Natural killer cell treated with Interleukin-12 subunit alpha and Interleukin-12 subunit beta and Interleukin-15 and Interleukin-18, amount 100 ng/mL, for 72 hours (primary cell): ENCODE results near the gene FCGR3A. TPM values are rescaled to one million over a fixed set of nuclear protein-coding genes. Genes with fewer than 3 reads are reported as not detected.
"Not testable (repeated sequence)": the region's sequence is repeated elsewhere in the genome, so short reads cannot be mapped to it uniquely, and the experiment has no call there.

Experiments
- ATAC-seq, 2 donors: fragments of 150-1000 bp; cut with Tn5 transposase in 1 of 2; sonication (Bioruptor Pico), chemical (Tn5 transposase) in 1 of 2; 2 replicates each; pipeline ENCODE4 v1.10.0; 2021
- DNase-seq: peaks from one replicate; pipeline ENCODE4 v3.0.0; 2022; ENCODE audit warnings: low spot score
- H3K27ac Mint-ChIP-seq, 2 donors: 1 replicate in 1 of 2; 2 replicates in 1 of 2; pipeline ENCODE4 v1.8.0; 2022; ENCODE audit warnings: mixed read lengths in 2 of 2, mild to moderate bottlenecking in 1 of 2, moderate library complexity in 1 of 2
- H3K27me3 Mint-ChIP-seq, 2 donors: 1 replicate in 1 of 2; 2 replicates in 1 of 2; pipeline ENCODE4 v1.8.0; 2022; ENCODE audit warnings: mixed read lengths in 2 of 2
- H3K36me3 Mint-ChIP-seq: one replicate; pipeline ENCODE4 v1.8.0; 2022; ENCODE audit warnings: mixed read lengths
- H3K4me1 Mint-ChIP-seq, 2 donors: 1 replicate in 1 of 2; 2 replicates in 1 of 2; pipeline ENCODE4 v1.8.0; 2022; ENCODE audit warnings: low read depth in 2 of 2, mixed read lengths in 2 of 2, mild to moderate bottlenecking in 1 of 2
- H3K4me3 Mint-ChIP-seq: one replicate; pipeline ENCODE4 v1.8.0; 2022; ENCODE audit warnings: mixed read lengths
- H3K9me3 Mint-ChIP-seq: 2 replicates; pipeline ENCODE4 v1.8.0; 2022; ENCODE audit warnings: mixed read lengths
- total RNA-seq, 2 donors: library from RNA; stranded (reverse); gene quantifications; one replicate each; pipeline ENCODE4 v1.2.3, GENCODE V29; 2022

The FCGR3A gene
- total RNA-seq, 2 donors from 2014 or later = 34.5 to 150 TPM

GRCh38 chr1:161571703-161572102 is 22.1 kb upstream of the FCGR3A start:
- not testable (repeated sequence) for H3K4me1 Mint-ChIP-seq, H3K9me3 Mint-ChIP-seq, H3K27ac Mint-ChIP-seq, H3K4me3 Mint-ChIP-seq, DNase-seq, H3K36me3 Mint-ChIP-seq, H3K27me3 Mint-ChIP-seq
- ATAC-seq = peak; percentile 40 to 63

- H3K36me3 Mint-ChIP-seq, DNase-seq: not testable (repeated sequence)
- peak overlapping the region; percentile 21 for H3K4me3 Mint-ChIP-seq
Observed at GRCh38 chr1:161566602-161566960, 17.0 kb upstream of the FCGR3A start.

GRCh38 chr1:161563522-161563921 is 13.9 kb upstream of the FCGR3A start:
- ATAC-seq, H3K36me3 Mint-ChIP-seq, H3K9me3 Mint-ChIP-seq, H3K4me3 Mint-ChIP-seq, H3K27me3 Mint-ChIP-seq, DNase-seq: not testable (repeated sequence)
- Mint-ChIP-seq H3K4me1 (peaks cover 26 to 31% of the 10 kb centered on the region in 2 donors), H3K27ac (peak overlapping the region in 1 of 2 donors; percentile 96)

More at GRCh38 chr1:161566602-161566960, 17.0 kb upstream of the FCGR3A start:
- ATAC-seq, H3K27me3 Mint-ChIP-seq, H3K9me3 Mint-ChIP-seq: not testable (repeated sequence)
- Mint-ChIP-seq H3K4me1 (peaks cover 18 to 31% of the 10 kb centered on the region in 2 donors), H3K27ac (peak overlapping the region; percentile 52 to 76)

- peak; percentile 82 to 84 for ATAC-seq
- H3K9me3 Mint-ChIP-seq, H3K36me3 Mint-ChIP-seq, DNase-seq, H3K27me3 Mint-ChIP-seq: not testable (repeated sequence)
- peak overlapping the region; percentile 57 for H3K4me3 Mint-ChIP-seq
- H3K27ac Mint-ChIP-seq = peak overlapping the region; percentile 87 to 96
- peaks cover 29 to 33% of the 10 kb centered on the region in 2 donors for H3K4me1 Mint-ChIP-seq
Observed at GRCh38 chr1:161562441-161562840, 12.8 kb upstream of the FCGR3A start.

- Mint-ChIP-seq H3K4me1 (peaks cover 27 to 31% of the 10 kb centered on the region in 2 donors), H3K4me3 (peak overlapping the region; percentile 44), H3K27ac (peak overlapping the region; percentile 87 to 96)
- peak; percentile 60 to 91 for ATAC-seq
- H3K36me3 Mint-ChIP-seq, H3K27me3 Mint-ChIP-seq, H3K9me3 Mint-ChIP-seq: not testable (repeated sequence)
- peak; percentile 84 for DNase-seq
Observed at GRCh38 chr1:161560960-161561715, 11.5 kb upstream of the FCGR3A start.

GRCh38 chr1:161557506-161558450 is 8.2 kb upstream of the FCGR3A start:
- peak overlapping the region in 1 of 2 donors; percentile 65 for H3K27ac Mint-ChIP-seq
- DNase-seq, H3K4me3 Mint-ChIP-seq, H3K36me3 Mint-ChIP-seq, ATAC-seq, H3K9me3 Mint-ChIP-seq, H3K27me3 Mint-ChIP-seq: not testable (repeated sequence)
- H3K4me1 Mint-ChIP-seq = peaks cover 32 to 35% of the 10 kb centered on the region in 2 donors

GRCh38 chr1:161556990-161557389 is 7.4 kb upstream of the FCGR3A start:
- not testable (repeated sequence) for H3K4me3 Mint-ChIP-seq, ATAC-seq, DNase-seq, H3K27me3 Mint-ChIP-seq, H3K36me3 Mint-ChIP-seq, H3K9me3 Mint-ChIP-seq, H3K27ac Mint-ChIP-seq
- peaks cover 28 to 30% of the 10 kb centered on the region in 2 donors for H3K4me1 Mint-ChIP-seq

GRCh38 chr1:161556143-161556542 is 6.5 kb upstream of the FCGR3A start:
- not testable (repeated sequence) for H3K27me3 Mint-ChIP-seq, DNase-seq, H3K4me3 Mint-ChIP-seq, H3K36me3 Mint-ChIP-seq, H3K9me3 Mint-ChIP-seq, ATAC-seq
- Mint-ChIP-seq H3K27ac (peak overlapping the region; percentile 79 to 80), H3K4me1 (peaks cover 29 to 31% of the 10 kb centered on the region in 2 donors)

GRCh38 chr1:161554815-161555417 is 5.3 kb upstream of the FCGR3A start:
- Mint-ChIP-seq H3K27ac (peak overlapping the region; percentile 79 to 80), H3K4me1 (peaks cover 32 to 34% of the 10 kb centered on the region in 2 donors), H3K4me3 (peak overlapping the region; percentile 75)
- not testable (repeated sequence) for H3K27me3 Mint-ChIP-seq, DNase-seq, H3K9me3 Mint-ChIP-seq, H3K36me3 Mint-ChIP-seq
- peak; percentile 85 to 91 for ATAC-seq

GRCh38 chr1:161554340-161554739 is 4.7 kb upstream of the FCGR3A start:
- not testable (repeated sequence) for ATAC-seq, DNase-seq, H3K36me3 Mint-ChIP-seq, H3K27me3 Mint-ChIP-seq, H3K9me3 Mint-ChIP-seq
- Mint-ChIP-seq H3K4me3 (peak overlapping the region; percentile 71), H3K4me1 (peaks cover 33 to 40% of the 10 kb centered on the region in 2 donors), H3K27ac (peak overlapping the region; percentile 79 to 80)

GRCh38 chr1:161553631-161554030 is 4.0 kb upstream of the FCGR3A start:
- not testable (repeated sequence) for H3K4me3 Mint-ChIP-seq, H3K9me3 Mint-ChIP-seq, ATAC-seq, H3K36me3 Mint-ChIP-seq, H3K27me3 Mint-ChIP-seq, DNase-seq
- H3K4me1 Mint-ChIP-seq = peaks cover 33 to 40% of the 10 kb centered on the region in 2 donors
- H3K27ac Mint-ChIP-seq = peak overlapping the region; percentile 79 to 80

GRCh38 chr1:161550942-161551341 is 1.3 kb upstream of the FCGR3A start:
- Mint-ChIP-seq H3K27ac (peak overlapping the region; percentile 88 to 95), H3K4me3 (peak overlapping the region; percentile 79), H3K4me1 (peaks cover 43 to 52% of the 10 kb centered on the region in 2 donors)
- H3K36me3 Mint-ChIP-seq, H3K9me3 Mint-ChIP-seq, H3K27me3 Mint-ChIP-seq, ATAC-seq, DNase-seq: not testable (repeated sequence)

- H3K4me3 Mint-ChIP-seq = peak overlapping the region; percentile 79
Observed at GRCh38 chr1:161548749-161549406, 740 bp downstream of the FCGR3A start.

More at GRCh38 chr1:161548749-161549406, 740 bp downstream of the FCGR3A start:
- not testable (repeated sequence) for DNase-seq, H3K36me3 Mint-ChIP-seq, H3K9me3 Mint-ChIP-seq, H3K27me3 Mint-ChIP-seq, ATAC-seq
- Mint-ChIP-seq H3K4me1 (peaks cover 43 to 48% of the 10 kb centered on the region in 2 donors), H3K27ac (peak overlapping the region; percentile 88 to 95)
